GM12891 (cell line): ENCODE data around the gene GLRX5.

Source experiments
- DNase-seq: peaks from one replicate; pipeline ENCODE4 v3.0.0; 2011; ENCODE audit warnings: low spot score; ENCODE audit not compliant: insufficient read length
- FAIRE-seq: peaks from 2 replicates; lab custom pipeline; 2011; peaks lifted over from hg19 to GRCh38; lab: Jason Lieb, UNC
- PAX5 ChIP-seq: IDR thresholded peaks from 2 replicates; pipeline ENCODE4 v1.6.1; 2011; ENCODE audit warnings: low read length, moderate library complexity, mild to moderate bottlenecking; ENCODE audit not compliant: insufficient read depth, severe bottlenecking
- POLR2A ChIP-seq: IDR thresholded peaks from 2 replicates; pipeline ENCODE4 v1.6.1; 2011; ENCODE audit warnings: low read depth, low read length, control low read depth
- POLR2AphosphoS5 ChIP-seq: IDR thresholded peaks from 2 replicates; pipeline ENCODE4 v1.6.1; 2011; ENCODE audit warnings: low read depth, low read length, control low read depth
- POU2F2 ChIP-seq: IDR thresholded peaks from 2 replicates; pipeline ENCODE4 v1.6.1; 2011; ENCODE audit warnings: low read depth, mild to moderate bottlenecking, control low read depth, low read length, moderate library complexity
- SPI1 ChIP-seq: IDR thresholded peaks from 2 replicates; pipeline ENCODE4 v1.6.1; 2011; ENCODE audit warnings: low read depth, low read length, control low read depth
- TAF1 ChIP-seq: IDR thresholded peaks from 2 replicates; pipeline ENCODE4 v1.6.1; 2011; ENCODE audit warnings: low read depth, low read length, control low read depth

The GLRX5 gene

DNA sequence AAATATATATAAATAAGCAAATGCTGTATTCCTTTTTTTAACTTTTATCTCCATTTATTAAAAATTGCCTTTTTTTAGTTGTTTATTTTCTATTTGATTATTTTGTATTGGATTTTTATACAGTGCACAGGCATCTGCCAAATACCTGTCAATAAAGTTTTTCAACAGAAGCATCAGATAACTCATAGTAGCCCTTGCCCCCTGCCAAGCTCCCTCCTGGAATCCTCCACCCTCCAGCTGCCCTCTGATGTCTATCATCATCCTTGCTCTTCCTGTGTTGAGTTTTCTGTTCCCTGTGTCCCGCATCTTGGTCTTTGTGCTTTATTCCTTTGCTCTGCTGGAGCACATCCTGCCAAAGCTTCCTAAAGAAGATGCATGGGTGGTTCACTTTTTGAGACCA lies 16.6 kb downstream of the GLRX5 start:
- DNase-seq (no peak), FAIRE-seq (no peak)
- TF ChIP-seq POU2F2 (no peak), POLR2AphosphoS5 (no peak), PAX5 (no peak), POLR2A (no peak), TAF1 (no peak), SPI1 (no peak)

DNA sequence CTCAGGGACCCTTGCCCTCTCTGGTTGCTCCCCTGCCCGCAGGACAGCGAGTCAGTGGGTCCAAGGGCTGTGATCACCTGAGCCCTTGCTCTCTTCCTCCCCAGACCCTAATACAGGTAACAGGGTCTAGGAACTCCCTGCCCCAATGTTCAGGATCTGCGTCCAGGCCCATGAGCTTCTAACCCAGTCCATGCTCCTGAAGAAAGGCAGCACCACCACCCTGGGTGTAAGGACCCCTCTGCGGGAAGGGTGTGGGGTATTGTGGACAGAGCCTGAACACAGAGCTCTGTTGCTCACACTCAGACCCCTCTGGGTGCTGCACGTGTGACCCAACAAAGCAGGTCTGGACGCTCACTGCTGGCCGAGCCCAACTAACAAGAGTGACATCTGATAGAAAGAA lies 18.3 kb downstream of the GLRX5 start:
- DNase-seq (no peak), FAIRE-seq (no peak)
- no peak for TF ChIP-seq TAF1

DNA sequence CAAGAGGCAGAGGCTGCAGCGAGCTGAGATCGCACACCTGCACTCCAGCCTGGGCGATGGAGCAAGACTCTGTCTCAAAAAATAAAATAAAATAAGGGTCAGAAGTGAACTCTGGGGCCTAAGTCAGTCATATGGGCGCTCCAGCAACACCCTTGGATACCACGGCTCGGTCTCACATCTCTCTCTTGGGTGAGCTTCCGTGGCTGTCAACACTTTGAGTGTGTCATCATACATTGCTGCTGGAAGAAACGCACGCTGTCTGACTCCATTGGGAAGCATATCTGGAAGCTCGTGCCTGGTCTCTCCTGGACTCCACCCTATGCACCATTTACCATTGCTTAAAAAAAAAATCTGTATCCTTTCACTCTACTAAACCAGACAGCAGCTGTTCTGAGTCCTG lies 20.2 kb downstream of the GLRX5 start:
- TF ChIP-seq POLR2AphosphoS5 (no peak), TAF1 (no peak), PAX5 (no peak), POU2F2 (no peak), POLR2A (no peak), SPI1 (no peak)
- FAIRE-seq (no peak), DNase-seq (no peak)

DNA sequence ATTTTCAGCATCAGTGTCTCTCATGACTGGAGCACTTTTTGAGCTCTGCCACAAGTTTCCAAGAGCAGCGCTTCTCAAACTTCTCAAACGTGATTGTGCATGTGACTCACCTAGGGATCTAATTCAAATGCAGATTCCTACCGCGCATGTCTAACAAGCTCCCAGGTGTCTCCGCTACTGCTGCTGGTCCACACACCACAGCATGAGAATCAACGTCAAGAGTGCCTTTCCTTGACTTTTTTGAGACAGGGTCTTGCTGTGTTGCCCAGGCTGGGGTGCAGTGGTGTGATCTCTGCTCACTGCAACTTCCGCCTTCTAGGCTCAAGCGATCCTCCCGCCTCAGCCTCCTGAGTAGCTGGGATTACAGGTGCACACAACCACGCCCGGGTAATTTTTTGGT lies 22.4 kb downstream of the GLRX5 start:
- no peak for FAIRE-seq
- no peak for DNase-seq
- TF ChIP-seq TAF1 (no peak), PAX5 (no peak), POLR2A (no peak), POU2F2 (no peak), POLR2AphosphoS5 (no peak), SPI1 (no peak)

DNA sequence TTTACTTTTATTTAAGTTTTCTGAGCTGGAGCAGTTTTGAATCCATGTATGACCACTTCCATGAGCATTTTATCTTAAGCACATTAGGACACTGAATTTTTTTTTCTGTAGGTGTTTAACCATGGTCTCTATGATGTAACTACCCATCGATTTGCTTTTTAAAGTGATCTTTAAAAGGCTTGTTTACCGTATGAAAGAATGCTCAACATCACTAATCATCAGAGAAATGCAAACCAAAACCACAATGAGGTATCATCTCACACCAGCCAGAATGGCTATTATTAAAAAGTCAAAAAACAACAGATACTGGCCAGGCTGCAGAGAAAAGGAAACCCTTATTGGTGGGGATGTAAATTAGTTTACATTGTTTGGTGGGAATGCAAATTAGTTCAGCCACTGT lies 23.0 kb downstream of the GLRX5 start:
- TF ChIP-seq POLR2A (no peak), TAF1 (no peak), POU2F2 (no peak), SPI1 (no peak), PAX5 (no peak), POLR2AphosphoS5 (no peak)
- FAIRE-seq, result no peak
- no peak for DNase-seq

DNA sequence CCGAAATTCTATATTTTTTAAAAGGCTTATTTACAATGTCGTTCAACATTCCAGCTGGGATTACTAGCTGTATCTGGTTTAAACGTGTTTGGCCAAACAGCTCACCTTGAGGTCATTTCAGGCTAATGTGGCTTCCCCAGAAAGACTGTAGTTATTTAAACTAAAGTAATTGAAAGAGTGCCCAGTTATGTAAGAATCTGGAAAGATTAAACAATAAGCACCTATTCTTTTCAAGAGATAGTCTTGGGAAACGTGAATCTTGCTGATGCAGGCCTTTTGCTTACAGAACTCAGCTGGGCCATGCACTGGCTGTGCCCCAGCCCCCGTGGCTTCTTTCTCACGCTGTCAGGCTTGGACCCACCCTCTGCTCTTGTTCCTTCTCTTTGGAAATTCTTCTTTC lies 24.4 kb downstream of the GLRX5 start:
- no peak for TF ChIP-seq POLR2A
- FAIRE-seq, result no peak

DNA sequence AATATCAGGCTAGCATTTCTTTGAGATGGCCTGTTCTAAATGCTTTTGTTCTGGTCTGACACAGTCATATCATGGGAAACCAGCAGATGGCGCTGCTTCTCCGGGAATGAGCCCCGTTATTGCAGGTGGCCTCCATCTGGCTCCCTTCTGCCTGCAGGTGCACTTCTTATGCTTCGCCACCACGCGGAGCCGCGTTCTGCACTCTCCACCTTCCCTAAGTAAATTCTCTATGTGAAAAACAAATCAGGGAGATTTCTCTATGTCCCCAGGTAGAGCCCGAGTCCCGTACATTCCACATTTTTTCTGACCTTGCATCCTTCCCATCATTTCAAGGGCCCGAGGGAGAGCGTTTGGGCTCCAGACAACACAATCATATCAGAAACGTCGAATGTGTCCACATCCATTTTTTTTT lies 26.2 kb downstream of the GLRX5 start:
- peak; percentile 44; the same call in 1 of the 2 replicates for TF ChIP-seq POU2F2
- TF ChIP-seq POLR2AphosphoS5, result no peak
- FAIRE-seq, result peak; percentile 97
- DNase-seq, result peak; percentile 75

More for the DNA sequence above, 24.4 kb downstream of the GLRX5 start:
- no peak for DNase-seq

DNA sequence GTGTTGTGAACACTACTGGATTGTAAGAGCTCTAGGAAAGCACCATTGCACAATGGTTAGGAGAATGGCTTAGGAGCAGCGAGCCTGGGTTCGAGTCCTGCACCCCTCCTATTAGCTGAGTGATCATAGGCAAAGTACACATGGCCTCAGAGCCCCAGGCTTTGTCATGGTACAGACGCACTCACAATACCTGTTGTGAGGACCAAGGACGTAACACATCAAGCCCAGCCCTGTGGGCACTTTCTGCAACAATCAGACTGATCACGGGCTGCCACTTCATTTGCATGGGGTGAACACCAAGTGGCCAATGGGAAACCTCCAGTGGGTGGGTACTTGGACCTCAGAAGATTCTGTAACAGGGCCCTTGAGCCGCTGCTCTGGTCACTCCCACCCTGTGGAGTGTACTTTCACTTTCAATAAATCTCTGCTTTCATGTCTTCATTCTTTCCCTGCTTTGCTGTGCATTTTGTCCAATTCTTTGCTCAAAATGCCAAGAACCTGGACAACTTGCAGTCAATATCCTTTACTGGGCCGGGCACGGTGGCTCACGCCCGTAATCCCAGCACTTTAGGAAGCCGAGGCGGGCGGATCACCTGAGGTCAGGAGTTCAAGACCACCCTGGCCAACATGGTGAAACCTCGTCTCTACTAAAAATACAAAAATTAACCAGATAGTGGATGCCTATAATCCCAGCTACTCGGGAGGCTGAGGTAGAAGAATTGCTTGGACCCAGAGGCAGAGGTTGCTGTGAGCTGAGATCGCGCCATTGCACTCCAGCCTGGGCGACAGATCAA lies 28.2 kb downstream of the GLRX5 start:
- DNase-seq, result no peak
- no peak for TF ChIP-seq SPI1
- TF ChIP-seq PAX5, result no peak
- TF ChIP-seq TAF1, result no peak
- TF ChIP-seq POU2F2, result no peak
- TF ChIP-seq POLR2AphosphoS5, result no peak
- no peak for TF ChIP-seq POLR2A

DNA sequence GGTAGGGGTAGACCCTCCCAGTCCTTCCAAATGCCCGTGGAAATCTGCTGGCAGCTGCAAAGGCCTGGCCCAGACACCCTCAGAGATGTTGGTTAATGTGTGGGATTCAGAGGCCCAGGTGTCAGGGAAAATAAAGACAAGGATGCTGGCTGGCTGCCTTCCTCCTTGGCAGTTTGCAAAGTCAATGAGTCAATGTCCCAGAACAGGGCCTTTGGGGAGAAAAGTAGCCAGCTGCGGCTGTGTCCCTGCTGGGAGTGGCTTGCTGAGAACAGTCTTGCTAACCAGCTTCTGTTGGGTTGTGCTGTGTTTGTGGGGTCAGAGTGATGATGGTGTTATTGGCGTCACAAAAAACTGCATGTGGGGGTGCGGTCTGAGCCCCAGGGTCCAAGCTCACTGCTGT lies 29.2 kb downstream of the GLRX5 start:
- no peak for FAIRE-seq
- DNase-seq, result no peak

More for the DNA sequence above, 28.2 kb downstream of the GLRX5 start:
- FAIRE-seq, result no peak

DNA sequence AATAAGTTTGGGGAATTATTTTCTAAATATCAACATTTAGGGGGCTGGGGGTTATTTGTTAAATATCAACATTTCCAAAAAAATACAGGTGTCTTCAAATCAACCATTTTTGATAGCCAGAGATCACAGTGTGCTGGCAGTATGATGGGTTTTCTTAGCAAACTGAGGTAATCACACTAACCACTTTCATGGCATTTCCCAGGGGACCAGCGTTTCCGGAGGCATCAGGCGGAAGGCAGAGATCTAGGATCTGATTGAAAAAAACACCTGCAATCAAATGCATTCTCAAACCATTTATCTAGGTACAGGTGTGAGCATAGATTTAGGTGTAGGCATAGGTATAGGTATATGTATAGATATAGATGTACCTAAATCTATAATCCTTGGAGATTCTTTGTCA lies 34.6 kb downstream of the GLRX5 start:
- FAIRE-seq, result no peak
- no peak for DNase-seq

More for the DNA sequence above, 29.2 kb downstream of the GLRX5 start:
- TF ChIP-seq SPI1 (no peak), POLR2A (no peak), POU2F2 (no peak), PAX5 (no peak), TAF1 (no peak), POLR2AphosphoS5 (no peak)

DNA sequence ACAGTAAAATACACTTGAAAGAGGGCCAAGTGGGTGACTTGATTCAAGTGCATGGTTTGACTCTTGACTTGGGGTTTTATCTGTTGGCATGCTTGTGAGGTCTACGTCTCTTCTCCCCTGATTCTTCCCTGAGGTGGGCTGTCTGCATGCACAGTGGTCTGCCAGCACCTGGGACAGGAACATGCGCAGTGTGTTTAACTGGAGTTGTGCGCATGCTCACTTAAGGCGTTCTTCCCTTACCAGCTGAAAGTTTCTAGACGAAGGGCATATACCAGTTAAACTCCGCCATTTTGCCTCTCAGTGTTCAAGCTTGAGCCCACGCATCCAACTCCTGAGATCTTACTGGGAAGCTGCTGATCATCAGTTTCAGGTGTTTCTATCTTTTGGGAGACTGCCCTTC lies 38.5 kb downstream of the GLRX5 start:
- DNase-seq, result no peak
- no peak for FAIRE-seq
- TF ChIP-seq POU2F2 (no peak), POLR2AphosphoS5 (no peak), PAX5 (no peak), TAF1 (no peak), SPI1 (no peak), POLR2A (no peak)

More for the DNA sequence above, 34.6 kb downstream of the GLRX5 start:
- no peak for TF ChIP-seq SPI1
- no peak for TF ChIP-seq POLR2AphosphoS5
- no peak for TF ChIP-seq POLR2A
- no peak for TF ChIP-seq PAX5
- TF ChIP-seq TAF1, result no peak
- TF ChIP-seq POU2F2, result no peak
